HG03378 (cell line): Measurements from ENCODE around the gene KCNT1.

Experiments
- ATAC-seq: cut with Tn5 transposase; IDR thresholded peaks from one replicate; pipeline ENCODE4 v1.9.1; 2021; ENCODE audit warnings: mild to moderate bottlenecking, moderate library complexity; ENCODE audit not compliant: unreplicated experiment

The KCNT1 gene

GRCh38 chr9:135724186-135724787, 22.3 kb downstream of the KCNT1 start:
- ATAC-seq = no peak

- ATAC-seq = no peak
Measured at GRCh38 chr9:135726138-135726853, 24.3 kb downstream of the KCNT1 start.

- no peak for ATAC-seq
Measured at GRCh38 chr9:135727257-135727875, 25.4 kb downstream of the KCNT1 start.

GRCh38 chr9:135728436-135729110, 26.6 kb downstream of the KCNT1 start:
- ATAC-seq = no peak

GRCh38 chr9:135729480-135729879, 27.5 kb downstream of the KCNT1 start:
- no peak for ATAC-seq

GRCh38 chr9:135731454-135731853, 29.5 kb downstream of the KCNT1 start:
- no peak for ATAC-seq

- no peak for ATAC-seq
Measured at GRCh38 chr9:135732569-135733257, 30.7 kb downstream of the KCNT1 start.

GRCh38 chr9:135734616-135735144, 32.7 kb downstream of the KCNT1 start:
- ATAC-seq = no peak

- ATAC-seq = no peak
Measured at GRCh38 chr9:135736272-135736978, 34.4 kb downstream of the KCNT1 start.

GRCh38 chr9:135736979-135737839, 35.2 kb downstream of the KCNT1 start:
- no peak for ATAC-seq

- no peak for ATAC-seq
Measured at GRCh38 chr9:135737840-135738521, 36.0 kb downstream of the KCNT1 start.

- ATAC-seq = no peak
Measured at GRCh38 chr9:135739271-135740220, 37.6 kb downstream of the KCNT1 start.

GRCh38 chr9:135741276-135742219, 39.6 kb downstream of the KCNT1 start:
- no peak for ATAC-seq

GRCh38 chr9:135743021-135743420, 41.0 kb downstream of the KCNT1 start:
- no peak for ATAC-seq

GRCh38 chr9:135743546-135744332, 41.8 kb downstream of the KCNT1 start:
- no peak for ATAC-seq
